Psoas muscle (tissue), 8 donors: ENCODE data around the gene NUP50. TPM values are rescaled to one million over a fixed set of nuclear protein-coding genes. Genes with fewer than 3 reads are reported as not detected.

Experiments
- ATAC-seq, 4 donors: fragments of 200-7000 bp; cut with Tn5 transposase; one replicate each; pipeline ENCODE4 v1.9.1; 2020; ENCODE audit warnings: moderate library complexity in 3 of 4, mild to moderate bottlenecking in 2 of 4
- DNase-seq, 2 donors: peaks; one replicate each; pipeline ENCODE4 v3.0.0-alpha.2; 2020
- H3K27ac ChIP-seq: fragments of 200-600 bp; one replicate; pipeline ENCODE4 v1.8.0; 2022
- H3K27me3 ChIP-seq, 3 donors: fragments of 200-600 bp in 1 of 3; one replicate each; pipeline versions ENCODE4 v1.6.1 to v1.8.0; 2013 to 2022; ENCODE audit warnings: low read length in 2 of 3, mild to moderate bottlenecking in 2 of 3, moderate library complexity in 1 of 3; ENCODE audit not compliant: insufficient read depth in 3 of 3
- H3K36me3 ChIP-seq, 2 donors: fragments of 200-600 bp in 1 of 2; one replicate each; pipeline versions ENCODE4 v1.6.1 to v1.8.0; 2013 to 2022; ENCODE audit warnings: low read depth in 1 of 2, mild to moderate bottlenecking in 1 of 2, moderate library complexity in 1 of 2; ENCODE audit not compliant: insufficient read depth in 1 of 2
- H3K4me1 ChIP-seq: fragments of 200-600 bp; one replicate; pipeline ENCODE4 v1.8.0; 2022
- H3K4me3 ChIP-seq: fragments of 200-600 bp; one replicate; pipeline ENCODE4 v1.8.0; 2022; ENCODE audit warnings: mild to moderate bottlenecking
- H3K9me3 ChIP-seq: fragments of 200-600 bp; one replicate; pipeline ENCODE4 v1.8.0; 2022
- CTCF ChIP-seq: fragments of 200-600 bp; IDR thresholded peaks from one replicate; pipeline ENCODE4 v1.8.0; 2022; ENCODE audit warnings: antibody characterized with exemption
- WGBS, 3 donors: extraction: QIAGEN DNeasy Blood & Tissue Kit; methylation state at CpG; one replicate each; pipeline versions ENCODE4 v1.1.6 to v1.1.7; 2013; 5-methylcytosine and 5-hydroxymethylcytosine counted together
- intact Hi-C, 2 donors: fragments of 100-400 bp; cut with DNase I; formaldehyde crosslinking; loops; one replicate each; pipeline versions ENCODE4 v1.11.0 to v1.14.2; 2022
- polyA plus RNA-seq, 3 donors: library from polyadenylated mRNA; stranded (reverse); fragments of 200-250 nt; gene quantifications; one replicate each; pipeline ENCODE4 v1.2.3, GENCODE V29; 2013
- total RNA-seq, 4 donors: library from RNA; stranded (reverse); fragmentation: NEBNext Ultra II Directional in 2 of 4; extraction: Animal tissue kit (Norgen Biotek cat#: 25700) in 2 of 4; gene quantifications; one replicate each; pipeline versions ENCODE4 v1.2.1 to v1.2.4, GENCODE V29; 2021 to 2023
- donor health status: healthy with polysubstance abuse.
- donor health status: DM: no; HTN: no; CAD: no; lungs with moderate emphysema.
- donor health status: Bipolar disorder and iron deficiency.
- donor health status: healthy.
- donor health status: DM: yes; HTN: yes; CAD: no.
- donor health status: DM: no; HTN: no; CAD: no.
- donor health status: DM: no; HTN: no; CAD: no.
- donor health status: DM: yes; HTN: yes; CAD: no.

Gene NUP50
- total and polyA plus RNA-seq, 7 donors, result 6.1 to 26.6 (median 20.3) TPM

GRCh38 chr22:45212992-45213751, 49.4 kb downstream of the NUP50 start:
- no peak for TF ChIP-seq CTCF
- 44 to 61% (median 44%) methylated on average over 22 of the region's 22 CpGs for WGBS, 3 donors

GRCh38 chr22:45216133-45217003, 52.6 kb downstream of the NUP50 start:
- DNase-seq (peak in 1 of 2 donors; percentile 28), ATAC-seq (no peak)
- 35 to 38% (median 37%) methylated on average over 22 of the region's 22 CpGs for WGBS, 3 donors
- H3K27me3 ChIP-seq, result no peaks in the 10 kb centered on the region
- TF ChIP-seq CTCF, result no peak
- intact Hi-C loops, result no loop called here
- no peaks in the 10 kb centered on the region for H3K9me3 ChIP-seq
- no peak overlapping the region for H3K4me3 ChIP-seq
- no peak overlapping the region for H3K27ac ChIP-seq
- no peaks in the 10 kb centered on the region for H3K4me1 ChIP-seq
- H3K36me3 ChIP-seq, result no peaks in the 10 kb centered on the region

More at GRCh38 chr22:45212992-45213751, 49.4 kb downstream of the NUP50 start:
- Histone ChIP-seq H3K4me3 (peak overlapping the region; percentile 57), H3K27me3 (no peaks in the 10 kb centered on the region), H3K36me3 (peaks cover 0 to 3% of the 10 kb centered on the region in 2 donors), H3K4me1 (no peaks in the 10 kb centered on the region), H3K9me3 (no peaks in the 10 kb centered on the region), H3K27ac (no peak overlapping the region)
- peak; percentile 40 to 63 (median 53) for ATAC-seq
- peak; percentile 57 to 67 for DNase-seq
- intact Hi-C loops, result no loop called here

- H3K27ac ChIP-seq, result no peak overlapping the region
- H3K9me3 ChIP-seq, result no peaks in the 10 kb centered on the region
These were observed 53.6 kb downstream of the NUP50 start for GRCh38 chr22:45217345-45217744.

GRCh38 chr22:45217806-45218205, 54.1 kb downstream of the NUP50 start:
- Histone ChIP-seq H3K27me3 (no peaks in the 10 kb centered on the region), H3K27ac (no peak overlapping the region), H3K4me3 (no peak overlapping the region), H3K36me3 (no peaks in the 10 kb centered on the region), H3K4me1 (no peaks in the 10 kb centered on the region), H3K9me3 (no peaks in the 10 kb centered on the region)
- intact Hi-C loops, result no loop called here
- ATAC-seq (no peak), DNase-seq (peak in 1 of 2 donors; percentile 28)
- 93 to 94% (median 93%) methylated on average over 14 of the region's 14 CpGs for WGBS, 3 donors
- TF ChIP-seq CTCF, result no peak

More at GRCh38 chr22:45217345-45217744, 53.6 kb downstream of the NUP50 start:
- no peak for DNase-seq
- no peaks in the 10 kb centered on the region for H3K4me1 ChIP-seq
- 92 to 97% (median 94%) methylated on average over 6 of the region's 6 CpGs for WGBS, 3 donors
- intact Hi-C loops, result no loop called here
- H3K4me3 ChIP-seq, result no peak overlapping the region
- no peak for TF ChIP-seq CTCF
- H3K36me3 ChIP-seq, result no peaks in the 10 kb centered on the region
- no peaks in the 10 kb centered on the region for H3K27me3 ChIP-seq
- no peak for ATAC-seq
